Measurements from ENCODE around the gene INHBE. TPM values are rescaled to one million over a fixed set of nuclear protein-coding genes. Genes with fewer than 3 reads are reported as not detected.

INHBE gene
- total RNA-seq, 4 donors from 2014 or later = not detected

GRCh38 chr12:57462912-57463253 is 7.8 kb downstream of the INHBE start:
- 13 to 47% methylated on average over 3 to 5 of the region's 5 CpGs for WGBS, 2 donors
- intact Hi-C loops (cut with DNase I) = no loop called here
- DNase-seq = no peak
- Histone ChIP-seq H3K9me3 (no peaks in the 10 kb centered on the region), H3K4me1 (peaks cover 25 to 44% (median 33%) of the 10 kb centered on the region in 3 donors), H3K4me3 (peak overlapping the region in 2 of 4 donors; percentile 61 to 82), H3K27ac (peak overlapping the region in 2 of 4 donors; percentile 88 to 90), H3K36me3 (no peaks in the 10 kb centered on the region), H3K27me3 (peaks cover 0 to 52% (median 0%) of the 10 kb centered on the region in 4 donors)
- TF ChIP-seq CTCF (IDR thresholded peaks at IDR 0.05) (no peak), POLR2A (IDR thresholded peaks at IDR 0.05) (no peak)

- no peak for TF ChIP-seq CTCF (IDR thresholded peaks at IDR 0.05)
- no peak for TF ChIP-seq POLR2A (IDR thresholded peaks at IDR 0.05)
- no peak for DNase-seq
- Histone ChIP-seq H3K27me3 (peaks cover 0 to 68% (median 0%) of the 10 kb centered on the region in 4 donors), H3K27ac (no peak overlapping the region), H3K4me1 (peaks cover 17 to 34% (median 27%) of the 10 kb centered on the region in 3 donors), H3K9me3 (no peaks in the 10 kb centered on the region), H3K4me3 (no peak overlapping the region), H3K36me3 (no peaks in the 10 kb centered on the region)
- WGBS, 2 donors = 86 to 93% methylated on average over 12 of the region's 12 CpGs
- intact Hi-C loops (cut with DNase I) = no loop called here
These were observed 9.5 kb downstream of the INHBE start for GRCh38 chr12:57464569-57464968.

GRCh38 chr12:57465030-57465746 is 10.1 kb downstream of the INHBE start:
- Histone ChIP-seq H3K9me3 (no peaks in the 10 kb centered on the region), H3K27ac (no peak overlapping the region), H3K4me1 (peaks cover 13 to 28% (median 21%) of the 10 kb centered on the region in 3 donors), H3K4me3 (no peak overlapping the region), H3K36me3 (no peaks in the 10 kb centered on the region), H3K27me3 (peaks cover 0 to 69% (median 0%) of the 10 kb centered on the region in 4 donors)
- DNase-seq = no peak
- intact Hi-C loops (cut with DNase I) = no loop called here
- 83 to 84% methylated on average over 4 to 5 of the region's 6 CpGs for WGBS, 2 donors
- no peak for TF ChIP-seq CTCF (IDR thresholded peaks at IDR 0.05)
- TF ChIP-seq POLR2A (IDR thresholded peaks at IDR 0.05) = no peak

- Histone ChIP-seq H3K4me1 (peaks cover 6 to 21% (median 13%) of the 10 kb centered on the region in 3 donors), H3K36me3 (no peaks in the 10 kb centered on the region), H3K27me3 (peaks cover 0 to 69% (median 0%) of the 10 kb centered on the region in 4 donors), H3K4me3 (no peak overlapping the region), H3K9me3 (no peaks in the 10 kb centered on the region), H3K27ac (no peak overlapping the region)
- DNase-seq = no peak
- WGBS, 2 donors = 78 to 83% methylated on average over 8 to 10 of the region's 14 CpGs
- no peak for TF ChIP-seq POLR2A (IDR thresholded peaks at IDR 0.05)
- TF ChIP-seq CTCF (IDR thresholded peaks at IDR 0.05) = no peak
- intact Hi-C loops (cut with DNase I) = no loop called here
These were observed 10.8 kb downstream of the INHBE start for GRCh38 chr12:57465747-57466505.
